ENCODE results near the gene ZNF44.

The ZNF44 gene

GRCh38 chr19:12261554-12261953 is 33.1 kb downstream of the ZNF44 start:
- no peak for DNase-seq (ENCODE audit: low read depth)

GRCh38 chr19:12260861-12261260 is 33.8 kb downstream of the ZNF44 start:
- DNase-seq (ENCODE audit: low read depth) = no peak

- DNase-seq (ENCODE audit: low read depth) = no peak
These were observed 34.4 kb downstream of the ZNF44 start for GRCh38 chr19:12260236-12260635.

GRCh38 chr19:12255372-12255771 is 39.3 kb downstream of the ZNF44 start:
- DNase-seq (ENCODE audit: low read depth) = no peak

GRCh38 chr19:12247644-12248222 is 47.0 kb downstream of the ZNF44 start:
- DNase-seq (ENCODE audit: low read depth) = no peak

GRCh38 chr19:12244370-12244769 is 50.3 kb downstream of the ZNF44 start:
- DNase-seq (ENCODE audit: low read depth) = no peak

GRCh38 chr19:12237143-12237839 is 57.4 kb downstream of the ZNF44 start:
- DNase-seq (ENCODE audit: low read depth) = no peak

- DNase-seq (ENCODE audit: low read depth) = no peak
These were observed 61.7 kb downstream of the ZNF44 start for GRCh38 chr19:12232961-12233360.

- DNase-seq (ENCODE audit: low read depth) = no peak
These were observed 63.6 kb downstream of the ZNF44 start for GRCh38 chr19:12230751-12231733.

- no peak for DNase-seq (ENCODE audit: low read depth)
These were observed 64.7 kb downstream of the ZNF44 start for GRCh38 chr19:12229990-12230389.

- DNase-seq (ENCODE audit: low read depth) = no peak
These were observed 70.0 kb downstream of the ZNF44 start for GRCh38 chr19:12224676-12225075.

- no peak for DNase-seq (ENCODE audit: low read depth)
These were observed 71.6 kb downstream of the ZNF44 start for GRCh38 chr19:12222980-12223630.

Measured in stimulated activated CD8-positive, alpha-beta memory T cell treated with anti-CD3 and anti-CD28 coated beads, Interleukin-7, amount 100 ng/mL, for 24 hours (primary cell).